Hypothalamus (tissue), 51 donors: ENCODE results near the gene INHBE.

Experiments used
- DNase-seq, 51 donors: peaks; one replicate each; lab custom pipeline; 2025; lab: John Stamatoyannopoulos, UW

Gene INHBE

GRCh38 chr12:57473886-57474285 is 18.8 kb downstream of the INHBE start:
- DNase-seq = no peak

GRCh38 chr12:57474430-57474829 is 19.3 kb downstream of the INHBE start:
- no peak for DNase-seq

GRCh38 chr12:57474862-57475261 is 19.8 kb downstream of the INHBE start:
- no peak for DNase-seq

- DNase-seq = peak in 3 of 51 donors; percentile 12 to 32 (median 13)
These were observed 20.4 kb downstream of the INHBE start for GRCh38 chr12:57475271-57476161.

- no peak for DNase-seq
These were observed 21.3 kb downstream of the INHBE start for GRCh38 chr12:57476162-57476992.

GRCh38 chr12:57476993-57477709 is 22.0 kb downstream of the INHBE start:
- no peak for DNase-seq

- peak in 3 of 51 donors; percentile 9 to 13 (median 11) for DNase-seq
These were observed 22.9 kb downstream of the INHBE start for GRCh38 chr12:57477710-57478681.

GRCh38 chr12:57479043-57479375 is 23.9 kb downstream of the INHBE start:
- DNase-seq = no peak

- peak in 1 of 51 donors; percentile 2 for DNase-seq
These were observed 24.4 kb downstream of the INHBE start, which contains the start of gene ARHGAP9 for GRCh38 chr12:57479376-57480115. TSS of gene ARHGAP9 (minus strand) at chr12:57479866. CDS start at chr12:57479406, 460 bp downstream.

- DNase-seq = no peak
These were observed 26.6 kb downstream of the INHBE start for GRCh38 chr12:57481671-57482070.

- no peak for DNase-seq
These were observed 28.4 kb downstream of the INHBE start for GRCh38 chr12:57483466-57483865.

- no peak for DNase-seq
These were observed 30.6 kb downstream of the INHBE start for GRCh38 chr12:57485695-57486094.

GRCh38 chr12:57487055-57487596 is 32.0 kb downstream of the INHBE start:
- DNase-seq = no peak

- peak; percentile 34 to 97 (median 89) for DNase-seq
These were observed 32.7 kb downstream of the INHBE start, which contains the start of gene MARS1 for GRCh38 chr12:57487597-57488401. TSS of gene MARS1 (plus strand) at chr12:57488068. CDS start at chr12:57488091, 23 bp downstream.

- no peak for DNase-seq
These were observed 33.5 kb downstream of the INHBE start for GRCh38 chr12:57488402-57489156.

GRCh38 chr12:57489157-57489641 is 34.1 kb downstream of the INHBE start:
- no peak for DNase-seq

- no peak for DNase-seq
These were observed 35.0 kb downstream of the INHBE start for GRCh38 chr12:57490126-57490525.
